Keratinocyte (primary cell): ENCODE data around the gene DENND5B.

Experiments used
- CTCF ChIP-seq, 3 experiments: IDR thresholded peaks in 1 of 3; conservative IDR thresholded peaks in 1 of 3; optimal IDR thresholded peaks in 1 of 3; 2 replicates in 2 of 3; 3 replicates in 1 of 3; pipeline versions ENCODE3 to v1.5.1; 2011; ENCODE audit warnings: low read length in 3 of 3, mild to moderate bottlenecking in 3 of 3, moderate library complexity in 2 of 3, control low read depth in 1 of 3, inconsistent platforms in 1 of 3; ENCODE audit not compliant: insufficient read depth in 2 of 3; ENCODE audit errors: extremely low read depth in 1 of 3
- EZH2 ChIP-seq: IDR thresholded peaks from one replicate; pipeline ENCODE4 v1.6.1; 2012; ENCODE audit warnings: inconsistent platforms, mild to moderate bottlenecking, low read length, moderate library complexity

GRCh38 chr12:31353750-31354708 is 236.9 kb downstream of the DENND5B start:
- no peak for TF ChIP-seq CTCF (optimal IDR thresholded peaks at IDR 0.05 in 1 of 3, IDR thresholded peaks at IDR 0.05 in 1 of 3, conservative IDR thresholded peaks at IDR 0.05 in 1 of 3; ENCODE audit: extremely low read depth in 1 of 3, insufficient read depth in 2 of 3, low read length in 3 of 3)
- no peak for TF ChIP-seq EZH2
